Endothelial cell (in vitro differentiated cells): ENCODE results near the gene TMPRSS11D. TPM values are rescaled to one million over a fixed set of nuclear protein-coding genes. Genes with fewer than 3 reads are reported as not detected.

Experiments
- DNase-seq: peaks from one replicate; pipeline ENCODE4 v3.0.0; 2021; ENCODE audit warnings: low spot score
- H3K27ac Mint-ChIP-seq: one replicate; pipeline ENCODE4 v1.8.0; 2021; ENCODE audit warnings: mixed read lengths, inconsistent platforms; ENCODE audit not compliant: unreplicated experiment
- H3K27me3 Mint-ChIP-seq: one replicate; pipeline ENCODE4 v1.8.0; 2021; ENCODE audit warnings: mild to moderate bottlenecking, moderate library complexity, mixed read lengths, inconsistent platforms; ENCODE audit not compliant: unreplicated experiment
- H3K36me3 Mint-ChIP-seq: one replicate; pipeline ENCODE4 v1.8.0; 2021; ENCODE audit warnings: mild to moderate bottlenecking, low read depth, mixed read lengths, inconsistent platforms; ENCODE audit not compliant: unreplicated experiment
- H3K4me1 Mint-ChIP-seq: one replicate; pipeline ENCODE4 v1.8.0; 2021; ENCODE audit warnings: mild to moderate bottlenecking, mixed read lengths, inconsistent platforms; ENCODE audit not compliant: unreplicated experiment
- H3K4me3 Mint-ChIP-seq: one replicate; pipeline ENCODE4 v1.8.0; 2021; ENCODE audit warnings: mild to moderate bottlenecking, mixed read lengths, inconsistent platforms; ENCODE audit not compliant: unreplicated experiment
- H3K9me3 Mint-ChIP-seq: one replicate; pipeline ENCODE4 v1.8.0; 2021; ENCODE audit warnings: mixed read lengths, inconsistent platforms; ENCODE audit not compliant: unreplicated experiment
- CTCF ChIP-seq: fragments of 200-600 bp; sonication (generic); IDR thresholded peaks from one replicate; pipeline ENCODE4 v1.5.0; 2021; ENCODE audit warnings: antibody characterized with exemption; ENCODE audit not compliant: unreplicated experiment
- total RNA-seq: library from RNA; stranded (reverse); fragmentation: NEBNext Ultra II Directional; extraction: Animal tissue kit (Norgen Biotek cat#: 25700); gene quantifications from one replicate; pipeline ENCODE4 v1.2.1, GENCODE V29; 2021; ENCODE audit not compliant: unreplicated experiment

The TMPRSS11D gene
- total RNA-seq, 1 donor from 2014 or later = not detected

DNA sequence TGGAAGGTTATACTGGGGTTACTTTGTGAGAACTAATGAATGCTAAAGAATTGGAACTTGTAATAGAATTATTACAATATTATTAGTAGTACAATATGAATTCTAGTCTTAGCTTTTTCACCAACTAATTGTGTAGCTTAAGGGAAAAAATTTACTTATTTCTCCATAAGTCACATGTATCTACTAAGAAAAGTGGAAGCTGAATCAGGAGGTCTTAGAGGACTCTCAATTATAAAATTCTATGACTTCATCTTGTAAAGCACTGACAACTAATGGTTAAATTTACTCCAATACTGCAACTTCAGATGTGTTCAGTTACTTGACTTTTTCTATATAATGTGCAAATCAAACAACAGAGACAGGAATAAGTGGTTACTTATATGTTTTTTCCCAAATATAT lies 899 bp upstream of the TMPRSS11D start:
- DNase-seq = no peak
- Mint-ChIP-seq H3K36me3 (no peaks in the 10 kb centered on the region), H3K27ac (no peak overlapping the region), H3K27me3 (no peaks in the 10 kb centered on the region), H3K4me1 (peaks cover 10% of the 10 kb centered on the region), H3K9me3 (no peaks in the 10 kb centered on the region), H3K4me3 (no peak overlapping the region)
- TF ChIP-seq CTCF = no peak

DNA sequence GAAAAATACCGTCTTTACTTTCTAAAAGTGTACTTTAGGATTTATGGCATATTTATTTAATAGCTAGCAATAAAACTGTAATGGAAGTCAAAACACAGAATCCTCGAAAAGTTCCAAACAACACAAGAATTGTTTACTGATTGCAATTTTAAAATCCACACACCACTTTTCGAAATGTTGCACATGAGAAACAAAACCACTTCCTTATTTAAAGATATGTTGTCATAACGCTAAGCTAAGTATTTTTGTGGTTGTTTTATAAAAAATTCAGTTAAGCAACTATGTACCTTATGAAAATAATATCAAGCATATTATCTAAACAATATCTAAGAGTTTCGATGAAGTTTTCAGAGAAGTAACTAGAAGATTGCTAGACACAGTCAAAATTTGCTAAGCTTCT lies 344 bp downstream of the TMPRSS11D start:
- H3K27me3 Mint-ChIP-seq = no peaks in the 10 kb centered on the region
- H3K4me3 Mint-ChIP-seq = no peak overlapping the region
- TF ChIP-seq CTCF = no peak
- H3K4me1 Mint-ChIP-seq = peaks cover 10% of the 10 kb centered on the region
- H3K9me3 Mint-ChIP-seq = no peaks in the 10 kb centered on the region
- DNase-seq = no peak
- no peak overlapping the region for H3K27ac Mint-ChIP-seq
- no peaks in the 10 kb centered on the region for H3K36me3 Mint-ChIP-seq

GRCh38 chr4:67880866-67881610 lies 2.8 kb downstream of the TMPRSS11D start:
- Mint-ChIP-seq H3K27me3 (no peaks in the 10 kb centered on the region), H3K36me3 (no peaks in the 10 kb centered on the region), H3K9me3 (no peaks in the 10 kb centered on the region), H3K27ac (no peak overlapping the region), H3K4me3 (no peak overlapping the region), H3K4me1 (peaks cover 10% of the 10 kb centered on the region)
- DNase-seq = no peak
- no peak for TF ChIP-seq CTCF

GRCh38 chr4:67879486-67879885 lies 4.3 kb downstream of the TMPRSS11D start:
- H3K4me3 Mint-ChIP-seq = no peak overlapping the region
- H3K9me3 Mint-ChIP-seq = no peaks in the 10 kb centered on the region
- H3K27me3 Mint-ChIP-seq = no peaks in the 10 kb centered on the region
- H3K4me1 Mint-ChIP-seq = peaks cover 5% of the 10 kb centered on the region
- DNase-seq = no peak
- TF ChIP-seq CTCF = no peak
- H3K36me3 Mint-ChIP-seq = no peaks in the 10 kb centered on the region
- H3K27ac Mint-ChIP-seq = no peak overlapping the region

DNA sequence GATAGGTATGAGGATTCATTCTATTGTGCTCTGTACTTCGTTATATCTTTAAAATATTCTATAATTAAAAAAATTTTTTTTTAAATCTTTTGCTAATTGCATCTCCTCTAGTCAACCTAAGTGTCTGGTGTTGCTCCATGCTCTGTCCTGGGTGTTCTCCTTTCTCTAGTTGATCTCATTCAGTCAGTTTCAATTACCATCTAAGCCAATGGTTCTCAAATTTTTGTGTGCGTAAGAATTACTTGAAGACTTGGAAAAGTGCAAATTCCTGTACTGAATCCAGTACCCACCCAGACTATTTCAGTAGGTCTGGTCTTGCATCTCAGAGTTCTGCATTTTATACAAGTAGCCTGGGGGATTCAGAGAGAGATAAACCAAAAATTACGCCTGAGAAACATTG lies 6.7 kb downstream of the TMPRSS11D start:
- H3K4me3 Mint-ChIP-seq = no peak overlapping the region
- peaks cover 5% of the 10 kb centered on the region for H3K4me1 Mint-ChIP-seq
- DNase-seq = no peak
- H3K36me3 Mint-ChIP-seq = no peaks in the 10 kb centered on the region
- no peak for TF ChIP-seq CTCF
- H3K27me3 Mint-ChIP-seq = no peaks in the 10 kb centered on the region
- H3K9me3 Mint-ChIP-seq = no peaks in the 10 kb centered on the region
- H3K27ac Mint-ChIP-seq = no peak overlapping the region
